Dermis blood vessel endothelial cell (primary cell): Measurements from ENCODE around the gene ESRRA. TPM values are rescaled to one million over a fixed set of nuclear protein-coding genes. Genes with fewer than 3 reads are reported as not detected.
A peak's percentile ranks its signal among the peaks of the same experiment; 100 is the strongest.
"Not testable (repeated sequence)": the region's sequence is repeated elsewhere in the genome, so short reads cannot be mapped to it uniquely, and the experiment has no call there.

ENCODE experiments used
- DNase-seq: peaks from one replicate; pipeline ENCODE4 v3.0.0; 2010
- total RNA-seq: library from RNA; depleted of rRNA; stranded (reverse); fragments of >200 nt; gene quantifications from 2 replicates; pipeline ENCODE4 v1.2.3, GENCODE V29; 2014

Gene ESRRA
- total RNA-seq, 1 donor from 2014 or later: 76.7 TPM

DNA sequence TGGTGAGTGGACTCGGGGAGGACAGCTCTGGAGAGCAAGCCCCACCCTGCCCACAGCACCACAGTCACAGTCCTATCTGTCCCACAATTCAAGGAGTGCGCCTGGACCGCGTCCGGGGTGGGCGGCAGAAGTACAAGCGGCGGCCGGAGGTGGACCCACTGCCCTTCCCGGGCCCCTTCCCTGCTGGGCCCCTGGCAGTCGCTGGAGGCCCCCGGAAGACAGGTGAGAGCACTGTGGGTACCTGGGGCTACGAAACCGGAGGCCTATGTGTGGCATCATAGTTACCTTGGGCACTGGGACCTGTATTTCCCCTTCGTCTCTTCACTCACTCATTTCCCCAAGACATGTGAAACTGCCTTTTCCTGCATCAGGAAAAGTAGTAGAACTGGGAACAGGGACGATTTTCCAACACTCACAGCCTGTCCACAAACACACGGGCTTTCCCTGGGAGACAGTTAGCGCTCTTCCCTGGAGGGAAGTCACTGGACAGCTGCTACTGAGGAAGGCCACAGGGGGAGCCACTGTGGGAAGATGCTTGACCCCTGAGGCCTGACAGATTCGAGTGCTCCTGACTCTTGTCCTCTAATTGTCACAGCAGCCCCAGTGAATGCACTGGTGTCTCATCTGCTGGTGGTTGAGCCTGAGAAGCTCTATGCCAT, 9.0 kb downstream of the ESRRA start:
- DNase-seq: no peak

DNA sequence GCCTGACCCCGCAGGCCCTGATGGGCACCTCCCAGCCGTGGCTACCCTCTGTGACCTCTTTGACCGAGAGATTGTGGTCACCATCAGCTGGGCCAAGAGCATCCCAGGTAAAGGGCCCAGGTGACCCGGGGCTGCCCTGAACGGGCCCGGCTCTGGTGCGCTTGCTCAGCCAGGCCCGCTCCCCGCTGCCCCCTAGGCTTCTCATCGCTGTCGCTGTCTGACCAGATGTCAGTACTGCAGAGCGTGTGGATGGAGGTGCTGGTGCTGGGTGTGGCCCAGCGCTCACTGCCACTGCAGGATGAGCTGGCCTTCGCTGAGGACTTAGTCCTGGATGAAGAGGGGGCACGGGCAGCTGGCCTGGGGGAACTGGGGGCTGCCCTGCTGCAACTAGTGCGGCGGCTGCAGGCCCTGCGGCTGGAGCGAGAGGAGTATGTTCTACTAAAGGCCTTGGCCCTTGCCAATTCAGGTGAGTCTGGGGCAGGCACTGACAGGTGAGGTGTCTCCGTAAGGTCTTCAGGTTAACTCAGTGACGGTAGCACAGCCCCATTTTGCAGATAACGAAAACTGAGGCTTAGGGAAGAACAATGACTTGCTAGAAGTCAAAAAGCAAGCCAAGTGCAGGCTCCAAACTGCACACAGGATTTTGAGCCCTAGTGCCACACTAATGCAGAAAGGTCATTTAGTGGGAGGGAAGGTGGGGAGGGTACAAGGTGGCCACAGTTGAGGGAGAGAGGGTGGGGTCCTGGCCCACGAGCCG, 9.7 kb downstream of the ESRRA start:
- no peak for DNase-seq

DNA sequence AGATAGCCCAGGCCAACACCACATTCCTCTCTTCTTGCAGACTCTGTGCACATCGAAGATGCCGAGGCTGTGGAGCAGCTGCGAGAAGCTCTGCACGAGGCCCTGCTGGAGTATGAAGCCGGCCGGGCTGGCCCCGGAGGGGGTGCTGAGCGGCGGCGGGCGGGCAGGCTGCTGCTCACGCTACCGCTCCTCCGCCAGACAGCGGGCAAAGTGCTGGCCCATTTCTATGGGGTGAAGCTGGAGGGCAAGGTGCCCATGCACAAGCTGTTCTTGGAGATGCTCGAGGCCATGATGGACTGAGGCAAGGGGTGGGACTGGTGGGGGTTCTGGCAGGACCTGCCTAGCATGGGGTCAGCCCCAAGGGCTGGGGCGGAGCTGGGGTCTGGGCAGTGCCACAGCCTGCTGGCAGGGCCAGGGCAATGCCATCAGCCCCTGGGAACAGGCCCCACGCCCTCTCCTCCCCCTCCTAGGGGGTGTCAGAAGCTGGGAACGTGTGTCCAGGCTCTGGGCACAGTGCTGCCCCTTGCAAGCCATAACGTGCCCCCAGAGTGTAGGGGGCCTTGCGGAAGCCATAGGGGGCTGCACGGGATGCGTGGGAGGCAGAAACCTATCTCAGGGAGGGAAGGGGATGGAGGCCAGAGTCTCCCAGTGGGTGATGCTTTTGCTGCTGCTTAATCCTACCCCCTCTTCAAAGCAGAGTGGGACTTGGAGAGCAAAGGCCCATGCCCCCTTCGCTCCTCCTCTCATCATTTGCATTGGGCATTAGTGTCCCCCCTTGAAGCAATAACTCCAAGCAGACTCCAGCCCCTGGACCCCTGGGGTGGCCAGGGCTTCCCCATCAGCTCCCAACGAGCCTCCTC, 10.6 kb downstream of the ESRRA start:
- DNase-seq: not testable (repeated sequence)

- DNase-seq: peak; percentile 50
These were observed 11.5 kb downstream of the ESRRA start for GRCh38 chr11:64316672-64317324.

DNA sequence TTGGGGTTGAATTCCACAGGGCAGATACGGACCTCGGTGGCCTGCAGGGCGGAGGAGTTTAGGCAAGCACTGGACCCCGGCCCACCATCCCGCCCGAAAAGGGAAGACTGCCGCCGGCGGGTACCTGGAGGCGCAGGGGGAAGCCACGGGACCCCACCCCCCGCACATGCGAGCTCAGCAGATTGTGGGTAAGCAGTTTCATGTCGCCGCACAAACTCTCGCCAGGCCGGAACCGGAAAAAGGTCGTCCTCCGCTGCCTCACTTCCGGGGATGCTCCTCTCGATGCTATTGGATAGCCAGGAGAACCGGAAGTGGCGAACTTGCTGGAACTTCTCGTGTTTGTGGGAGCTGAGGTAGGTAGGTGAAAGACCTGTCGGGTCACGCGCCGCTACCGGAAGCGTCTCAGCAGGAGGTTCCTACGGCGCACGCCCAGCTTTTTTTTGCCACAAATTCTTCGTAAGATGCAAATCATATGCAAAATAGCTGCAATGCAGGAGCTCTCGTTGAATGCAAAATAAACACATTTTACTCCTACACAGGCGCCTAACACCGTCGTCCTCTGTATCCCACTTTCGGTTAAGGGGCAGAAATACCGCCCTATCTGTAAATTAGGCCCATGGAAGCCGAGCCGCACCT, 12.1 kb downstream of the ESRRA start, which contains the start of gene TRMT112:
TSS of gene TRMT112 (minus strand) at position 235 of the 636 bp plus-strand sequence. CDS start at position 202, 33 bp downstream.
- DNase-seq: peak; percentile 98

GRCh38 chr11:64317961-64318765, 12.8 kb downstream of the ESRRA start, which contains the start of gene PRDX5:
Gene PRDX5, plus strand, starts transcription at chr11:64318121. Its CDS starts 95 bp downstream, at chr11:64318216.
- peak; percentile 96 for DNase-seq

DNA sequence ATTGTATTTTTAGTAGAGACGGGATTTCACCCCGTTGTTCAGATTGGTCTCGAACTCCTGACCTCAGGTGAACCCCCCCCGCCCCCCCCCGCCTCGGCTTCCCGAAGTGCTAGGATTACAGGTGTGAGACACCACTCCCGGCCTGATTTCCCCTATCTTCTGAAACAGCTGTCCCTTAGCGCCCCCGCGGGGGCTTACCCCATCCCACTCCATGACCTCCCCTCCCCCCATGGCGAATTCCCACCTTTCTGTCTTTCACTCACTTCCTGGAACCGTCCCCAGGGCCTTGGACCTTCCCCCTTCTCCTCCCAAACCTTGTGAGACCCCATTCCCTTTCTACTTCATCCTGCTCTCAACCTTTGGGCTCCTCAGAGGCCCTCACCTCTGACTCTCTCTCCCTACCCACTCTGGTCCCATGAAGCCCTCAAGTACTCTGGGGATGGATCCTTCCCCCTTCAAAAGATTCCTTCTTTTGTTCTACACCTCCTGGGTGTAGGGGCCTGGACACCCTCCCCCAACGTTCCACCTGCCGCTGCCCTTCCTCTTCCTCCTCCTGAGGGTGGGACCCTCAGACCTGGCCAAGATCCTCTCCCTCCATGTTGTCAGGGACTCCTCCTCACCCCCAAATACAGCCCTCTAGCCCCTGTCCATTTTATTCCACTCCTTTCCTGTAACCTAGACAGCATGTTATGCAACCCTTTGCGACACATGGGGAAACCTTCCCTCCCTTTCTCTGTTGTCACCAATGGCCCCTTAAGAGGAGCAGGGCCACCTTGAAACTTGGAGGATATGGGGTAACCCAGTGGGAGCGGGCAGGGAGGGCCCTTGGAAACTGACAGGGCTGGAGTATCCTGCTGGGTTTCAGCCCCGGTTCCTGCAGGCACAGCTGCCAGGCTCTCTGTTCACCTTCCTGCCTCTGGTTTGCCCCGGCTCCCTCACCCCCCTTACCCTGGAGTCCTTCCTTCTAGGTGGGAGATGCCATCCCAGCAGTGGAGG, 13.7 kb downstream of the ESRRA start:
- DNase-seq: no peak

DNA sequence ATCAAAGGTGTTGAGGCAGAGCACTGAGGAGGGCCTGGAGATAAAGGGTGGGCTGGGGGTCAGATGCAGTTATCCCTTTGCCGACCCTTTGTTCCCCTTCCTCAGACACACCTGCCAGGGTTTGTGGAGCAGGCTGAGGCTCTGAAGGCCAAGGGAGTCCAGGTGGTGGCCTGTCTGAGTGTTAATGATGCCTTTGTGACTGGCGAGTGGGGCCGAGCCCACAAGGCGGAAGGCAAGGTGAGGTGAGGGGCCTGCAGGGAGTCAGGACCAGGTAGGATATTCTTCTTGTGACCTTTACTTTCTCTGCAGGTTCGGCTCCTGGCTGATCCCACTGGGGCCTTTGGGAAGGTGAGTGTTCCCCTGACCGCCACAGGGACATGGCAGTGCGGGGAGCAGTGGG, 15.2 kb downstream of the ESRRA start:
- DNase-seq: no peak

GRCh38 chr11:64321026-64321425, 15.7 kb downstream of the ESRRA start:
- DNase-seq: no peak

- DNase-seq: no peak
These were observed 16.2 kb downstream of the ESRRA start for GRCh38 chr11:64321533-64321932.

- no peak for DNase-seq
These were observed 17.6 kb downstream of the ESRRA start for GRCh38 chr11:64322925-64323260.

DNA sequence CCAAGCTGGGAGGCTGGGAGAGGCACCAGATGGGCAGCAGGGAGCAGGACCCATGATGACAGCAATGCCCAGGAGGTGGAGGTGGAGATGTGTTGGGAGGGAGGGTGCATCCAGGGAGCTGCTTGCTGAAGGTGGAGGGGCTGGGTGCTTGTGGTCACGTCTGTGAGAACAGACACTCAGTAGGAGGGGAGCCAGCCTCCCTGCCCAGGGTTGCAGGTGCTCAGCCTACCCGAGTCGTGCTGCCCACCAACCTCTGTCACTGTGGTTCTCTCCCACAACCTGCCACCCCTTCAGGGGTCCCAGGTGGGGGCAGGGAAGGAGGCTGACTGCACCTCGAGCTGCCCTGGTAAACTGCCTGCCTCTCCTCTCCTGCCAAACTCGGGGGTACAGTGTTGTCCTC, 18.0 kb downstream of the ESRRA start:
- no peak for DNase-seq

GRCh38 chr11:64323984-64324383, 18.7 kb downstream of the ESRRA start:
- DNase-seq: not testable (repeated sequence)

GRCh38 chr11:64324692-64325469, 19.6 kb downstream of the ESRRA start:
- DNase-seq: no peak

DNA sequence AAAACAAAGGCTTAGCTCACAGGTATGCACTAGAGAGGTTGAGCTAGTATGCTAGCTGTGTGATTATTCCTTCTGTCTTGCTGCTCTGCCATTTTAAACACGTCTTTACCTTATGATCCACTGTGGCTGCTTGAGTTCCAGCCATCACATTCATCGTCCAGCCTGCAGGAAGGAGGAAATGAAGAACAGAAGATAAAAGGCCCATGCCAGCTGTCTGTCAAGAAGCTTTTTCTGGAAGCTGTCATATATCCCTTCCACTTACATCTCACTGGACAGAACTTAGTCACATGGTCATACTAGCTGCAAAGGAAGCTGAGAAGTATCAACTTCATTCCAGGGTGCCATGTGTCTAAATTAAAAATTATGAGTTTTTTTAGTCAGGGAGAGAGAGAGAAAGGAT, 22.1 kb downstream of the ESRRA start:
- no peak for DNase-seq

GRCh38 chr11:64327993-64328392, 22.7 kb downstream of the ESRRA start:
- DNase-seq: no peak

DNA sequence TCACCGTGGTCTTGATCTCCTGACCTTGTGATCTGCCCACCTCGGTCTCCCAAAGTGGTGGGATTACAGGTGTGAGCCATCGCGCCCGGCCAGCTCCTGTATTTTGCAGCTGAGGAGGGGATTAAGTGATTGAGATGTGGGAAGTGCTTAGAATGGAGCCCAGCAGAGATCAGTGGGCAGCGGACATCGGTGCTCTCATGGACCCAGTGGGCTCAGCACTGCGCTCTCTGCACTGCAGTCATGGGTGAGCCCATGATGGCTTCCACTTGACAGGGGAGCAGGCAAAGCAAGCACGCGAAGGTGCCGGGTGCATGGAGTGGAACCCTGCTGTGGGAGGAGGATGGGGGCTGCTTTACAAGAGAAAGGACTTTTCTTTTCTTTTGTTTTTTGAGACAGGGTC, 25.6 kb downstream of the ESRRA start:
- no peak for DNase-seq

GRCh38 chr11:64331569-64332371, 26.4 kb downstream of the ESRRA start:
- DNase-seq: peak; percentile 85
